HG02870 (cell line): Measurements from ENCODE around the gene PPP2R5E.
"Not testable (repeated sequence)": the region's sequence is repeated elsewhere in the genome, so short reads cannot be mapped to it uniquely, and the experiment has no call there.

ENCODE experiments used
- ATAC-seq: cut with Tn5 transposase; IDR thresholded peaks from one replicate; pipeline ENCODE4 v1.9.1; 2021; ENCODE audit warnings: mild to moderate bottlenecking, moderate library complexity; ENCODE audit not compliant: unreplicated experiment

The PPP2R5E gene

DNA sequence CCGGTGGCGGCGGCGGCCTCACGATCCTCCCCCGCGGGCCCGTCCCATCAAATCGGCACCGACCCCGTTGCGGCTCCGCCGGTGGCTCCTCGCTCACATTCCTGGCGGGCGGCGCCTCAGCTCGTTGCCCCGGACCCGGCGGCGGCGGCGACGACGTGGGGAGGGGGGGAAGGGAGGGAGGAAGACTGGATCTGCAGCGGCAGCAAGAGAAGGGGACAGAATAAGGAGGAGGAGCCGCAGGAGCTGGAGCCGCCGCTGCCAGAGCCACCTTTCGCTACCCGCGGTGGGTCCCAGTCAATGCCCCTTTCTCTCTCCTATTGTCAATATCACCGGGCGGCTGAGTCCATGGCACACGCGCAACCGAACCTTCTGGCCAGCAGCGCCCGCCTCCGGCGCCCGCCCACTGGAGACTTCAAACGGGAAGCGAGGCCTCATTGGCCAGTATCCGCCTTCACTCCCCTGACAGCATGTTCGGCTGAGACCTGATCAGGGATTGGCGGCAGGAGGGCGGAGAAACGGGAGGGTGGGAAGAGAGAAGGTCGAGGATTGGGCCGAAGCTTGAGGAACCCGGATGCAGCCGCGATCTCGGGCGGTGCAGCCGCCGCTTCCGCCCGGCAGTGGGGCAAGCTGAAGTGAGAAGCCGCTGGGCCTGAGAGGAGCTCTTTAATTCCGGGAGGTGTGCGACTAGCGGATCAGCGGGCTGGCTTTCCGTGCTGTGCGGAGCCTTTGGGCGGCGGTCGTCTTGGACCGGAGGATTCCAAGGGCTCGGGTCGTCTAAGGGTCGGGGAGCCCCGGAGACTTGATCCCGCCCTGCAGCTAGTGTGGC, at the start of gene PPP2R5E:
PPP2R5E (minus strand) TSS at position 378 of the 826 bp plus-strand sequence. CDS start 3,692 bp downstream, outside the sequence.
- peak; percentile 97 for ATAC-seq

DNA sequence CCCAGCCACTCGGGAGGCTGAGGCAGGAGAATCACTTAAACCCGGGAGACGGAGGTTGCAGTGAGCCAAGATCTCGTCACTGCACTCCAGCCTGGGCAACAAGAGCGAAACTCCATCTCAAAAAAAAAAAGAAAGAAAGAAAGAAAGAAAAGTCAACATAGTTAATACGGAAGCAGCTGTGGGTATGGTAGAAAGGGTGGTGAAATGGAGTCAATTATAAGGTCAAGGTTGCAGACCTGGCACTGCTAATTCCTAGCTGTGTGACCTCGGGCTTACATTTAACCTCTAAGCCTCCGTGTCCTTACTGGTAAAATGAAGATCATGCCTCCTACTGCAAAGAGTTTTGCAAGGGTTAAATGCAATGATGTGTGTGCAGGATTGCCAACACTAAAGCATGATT, 39.9 kb upstream of the PPP2R5E start:
- not testable (repeated sequence) for ATAC-seq

DNA sequence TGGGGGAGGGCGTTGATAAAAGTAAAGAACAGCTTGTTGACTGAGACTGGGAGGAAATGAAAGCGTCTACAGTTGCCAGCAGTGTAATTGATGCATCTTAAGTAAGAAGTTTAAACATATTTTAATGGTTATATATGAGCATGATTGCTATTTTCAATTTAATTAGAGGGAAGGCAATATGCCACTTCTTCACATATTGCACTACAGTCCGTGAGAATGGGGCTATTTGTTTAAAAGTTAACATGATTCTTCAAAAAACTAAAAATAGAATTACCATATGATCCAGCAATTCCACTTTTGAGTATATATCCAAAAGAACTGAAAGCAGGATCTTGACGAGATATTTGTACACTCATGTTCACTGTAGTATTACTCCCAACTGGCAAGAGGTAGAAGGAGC, 38.3 kb upstream of the PPP2R5E start:
- ATAC-seq: no peak

DNA sequence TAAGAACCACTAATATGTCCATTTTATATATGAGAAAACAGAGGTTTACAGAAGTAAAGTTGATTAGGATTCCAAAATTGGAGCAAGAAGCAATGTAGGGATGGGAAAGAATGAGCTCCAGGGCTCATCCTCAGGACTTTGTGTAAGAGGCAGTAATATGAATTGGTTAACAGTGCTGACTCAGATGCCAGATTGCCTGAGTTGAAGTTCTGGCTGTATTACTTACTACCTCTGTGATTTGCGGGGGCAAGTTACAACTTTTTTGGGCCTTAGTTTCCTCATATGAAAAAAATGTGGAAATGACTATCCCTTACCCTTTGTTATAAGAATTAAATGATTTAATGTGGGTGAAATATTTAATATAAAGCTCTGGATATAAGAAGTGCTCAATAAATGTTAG, 35.1 kb upstream of the PPP2R5E start:
- ATAC-seq: no peak

DNA sequence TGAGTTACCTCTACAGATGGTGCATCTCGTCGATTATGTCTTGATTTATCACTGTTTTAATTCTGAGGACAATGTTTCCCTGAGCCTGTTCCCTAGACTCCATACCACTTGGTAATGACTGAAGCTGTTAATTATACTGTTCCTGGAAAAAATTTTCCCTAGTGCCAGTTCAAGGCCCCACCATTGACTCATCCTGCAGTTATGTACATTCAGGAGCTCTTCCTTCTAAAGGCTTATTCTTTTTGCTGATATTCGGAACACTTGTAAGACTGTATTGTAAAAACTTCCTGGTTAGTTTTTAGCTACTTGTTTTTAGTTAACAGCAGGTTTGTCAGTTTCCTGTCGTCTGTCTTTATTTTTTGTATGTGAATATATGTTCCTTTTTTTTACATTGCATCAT, 30.4 kb upstream of the PPP2R5E start:
- ATAC-seq: no peak

DNA sequence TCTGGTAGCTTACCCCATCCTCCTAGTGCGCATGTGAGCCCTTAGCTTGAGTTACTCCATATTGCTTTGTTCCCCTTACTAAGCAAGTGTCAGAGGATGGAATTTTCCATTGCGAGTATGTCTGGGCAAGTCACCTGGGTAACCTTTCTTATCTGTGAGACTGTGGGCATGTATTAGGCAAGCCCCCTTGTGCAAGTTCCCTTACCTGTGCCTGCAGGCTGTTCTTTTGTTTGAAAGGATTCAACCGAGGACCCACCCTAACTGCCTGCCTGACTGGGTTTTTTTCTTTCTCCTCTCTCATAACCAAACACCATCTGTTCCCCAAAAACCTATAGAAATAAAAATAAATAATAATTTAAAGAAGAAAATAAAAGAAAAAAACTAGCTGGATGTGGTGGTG, 22.3 kb upstream of the PPP2R5E start:
- ATAC-seq: no peak

DNA sequence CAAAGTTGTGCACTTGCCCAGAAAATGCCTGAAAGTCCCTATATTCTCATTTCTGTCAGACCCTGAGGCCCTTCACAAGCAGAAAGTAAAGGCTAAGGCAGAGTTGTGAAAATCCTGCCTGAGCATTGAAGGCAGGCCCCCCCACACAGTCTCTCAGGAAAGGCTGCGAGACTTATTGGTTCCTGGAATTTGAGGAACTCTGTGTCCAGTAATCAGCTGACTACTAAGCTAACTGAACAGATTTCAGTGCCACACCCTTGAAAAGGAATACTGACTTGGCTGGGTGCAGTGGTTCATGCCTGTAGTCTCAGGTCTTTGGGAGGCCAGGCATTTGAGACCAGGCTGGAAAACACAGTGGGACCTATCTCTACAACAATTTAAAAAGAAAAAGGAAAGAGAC, 21.1 kb upstream of the PPP2R5E start:
- ATAC-seq: no peak

DNA sequence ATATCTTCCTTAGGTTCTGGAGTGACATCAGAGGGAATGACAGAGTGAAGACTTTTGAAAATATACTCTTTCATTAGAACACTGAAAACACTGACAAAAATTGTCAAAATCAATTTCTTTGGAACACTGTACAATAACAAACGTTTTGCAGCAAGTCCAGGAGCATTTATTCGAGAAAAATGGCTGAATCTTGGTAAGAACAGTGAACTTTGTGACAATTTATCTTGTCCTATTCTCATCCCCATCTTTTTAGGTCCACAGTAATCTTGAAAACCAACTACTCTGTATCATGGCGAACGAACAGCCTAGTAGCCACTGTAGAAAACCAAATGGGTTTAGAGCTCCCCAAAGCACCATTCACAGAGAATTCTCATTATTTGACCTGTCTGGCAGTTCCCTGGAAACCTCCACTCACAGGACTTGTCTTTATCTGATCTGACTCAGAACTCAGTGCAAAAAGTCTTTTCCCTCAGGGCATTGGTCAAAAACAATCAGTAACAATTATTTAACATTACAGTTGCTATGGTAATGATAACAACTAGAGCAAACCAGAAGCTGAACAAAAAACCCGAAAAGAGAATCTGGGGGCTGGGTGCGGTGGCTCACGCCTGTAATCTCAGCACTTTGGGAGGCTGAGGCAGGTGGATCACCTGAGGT, 20.3 kb upstream of the PPP2R5E start:
- ATAC-seq: no peak

DNA sequence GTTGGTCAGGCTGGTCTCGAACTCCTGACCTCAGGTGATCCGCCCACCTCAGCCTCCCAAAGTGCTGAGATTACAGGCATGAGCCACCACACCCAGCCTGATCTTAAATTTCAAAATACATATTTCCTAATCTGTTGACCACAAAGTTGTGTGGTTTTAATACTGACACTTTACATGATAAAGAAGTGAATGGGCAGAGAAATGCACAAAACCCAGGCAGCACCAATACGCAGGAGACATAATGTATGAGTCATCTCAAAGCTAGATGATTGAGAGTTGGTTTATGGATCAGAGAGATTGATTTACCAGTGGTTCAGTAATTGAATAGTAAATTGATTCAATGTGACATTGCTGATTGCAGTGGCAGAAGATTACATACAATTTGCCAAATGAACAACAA, 19.2 kb upstream of the PPP2R5E start:
- no peak for ATAC-seq

DNA sequence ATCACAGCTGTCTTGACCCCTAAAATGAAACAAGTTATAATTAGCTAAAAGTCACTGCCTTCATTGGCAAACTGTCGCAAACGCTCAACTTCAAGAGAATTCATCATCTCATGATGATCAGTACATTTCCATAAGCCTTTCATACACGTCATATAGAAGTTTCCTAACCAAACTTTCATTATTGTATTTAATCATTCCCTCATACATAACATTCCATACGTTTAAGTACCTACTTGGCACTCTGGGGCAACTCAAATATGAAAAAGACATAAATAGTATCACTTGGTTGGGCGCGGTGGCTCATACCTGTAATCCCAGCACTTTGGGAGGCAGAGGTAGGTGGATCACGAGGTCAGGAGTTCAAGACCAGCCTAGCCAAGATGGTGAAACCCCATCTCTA, 12.4 kb upstream of the PPP2R5E start:
- no peak for ATAC-seq

DNA sequence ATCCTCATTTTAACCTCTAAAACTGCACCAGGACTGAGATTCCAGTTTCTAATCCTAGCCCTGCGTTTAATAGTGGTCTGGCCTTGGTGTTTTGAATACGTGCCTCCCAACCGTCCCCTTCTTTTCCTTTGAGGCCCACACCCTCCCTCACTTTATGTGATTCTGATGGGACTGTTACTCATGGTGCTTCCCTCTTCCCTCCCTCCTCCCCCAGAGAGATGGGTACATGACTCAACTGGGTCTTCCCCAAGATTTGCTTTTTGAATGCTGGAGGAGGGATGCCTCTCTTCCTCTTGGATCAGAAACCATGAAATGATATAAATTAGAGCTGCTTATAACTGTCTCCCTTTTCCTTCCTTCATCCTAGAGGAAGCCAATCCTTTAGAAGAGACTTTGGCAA, 8.2 kb upstream of the PPP2R5E start:
- ATAC-seq: no peak

DNA sequence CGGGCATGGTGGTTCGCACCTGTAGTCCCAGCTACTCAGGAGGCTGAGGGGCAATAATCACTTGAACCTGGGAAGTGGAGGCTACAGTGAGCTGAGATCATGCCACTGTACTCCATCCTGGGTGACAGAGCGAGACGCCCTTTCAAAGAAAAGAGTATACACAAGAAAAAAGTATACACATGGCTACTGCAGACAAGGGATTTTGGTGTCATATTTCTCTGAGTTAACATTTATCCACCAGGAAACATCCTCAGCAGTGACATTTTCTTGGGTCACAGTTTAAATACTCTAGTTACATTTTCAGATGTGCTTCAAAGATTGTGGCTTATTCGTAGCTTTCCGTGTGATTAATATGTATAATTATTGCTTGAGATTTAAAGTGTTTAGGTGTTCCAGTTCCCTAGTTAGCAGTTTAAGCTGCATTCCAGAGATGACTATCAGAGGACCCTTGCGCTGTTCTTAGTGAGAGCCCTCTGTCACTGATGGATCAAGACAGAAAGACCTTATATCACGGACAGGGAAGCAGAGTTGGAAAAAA, 4.7 kb upstream of the PPP2R5E start:
- no peak for ATAC-seq

DNA sequence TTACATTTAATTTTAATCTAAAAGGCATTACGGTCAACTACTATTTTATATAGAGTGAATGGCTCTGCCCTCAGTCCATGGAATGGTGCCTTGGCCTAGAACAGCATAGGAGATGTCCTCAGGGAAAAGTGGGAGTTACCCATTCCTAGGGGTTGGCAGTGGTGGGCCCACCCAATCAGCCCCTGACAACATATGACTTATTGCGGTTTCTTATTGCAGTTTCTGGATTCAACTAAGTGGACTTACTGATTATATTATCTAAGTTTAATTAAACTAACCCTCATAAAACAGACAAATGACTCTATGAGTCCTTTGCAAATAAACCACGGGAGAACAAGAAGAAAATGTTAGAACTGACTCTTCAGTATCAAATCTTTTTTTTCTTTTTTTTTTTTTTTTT, 2.3 kb upstream of the PPP2R5E start:
- no peak for ATAC-seq

DNA sequence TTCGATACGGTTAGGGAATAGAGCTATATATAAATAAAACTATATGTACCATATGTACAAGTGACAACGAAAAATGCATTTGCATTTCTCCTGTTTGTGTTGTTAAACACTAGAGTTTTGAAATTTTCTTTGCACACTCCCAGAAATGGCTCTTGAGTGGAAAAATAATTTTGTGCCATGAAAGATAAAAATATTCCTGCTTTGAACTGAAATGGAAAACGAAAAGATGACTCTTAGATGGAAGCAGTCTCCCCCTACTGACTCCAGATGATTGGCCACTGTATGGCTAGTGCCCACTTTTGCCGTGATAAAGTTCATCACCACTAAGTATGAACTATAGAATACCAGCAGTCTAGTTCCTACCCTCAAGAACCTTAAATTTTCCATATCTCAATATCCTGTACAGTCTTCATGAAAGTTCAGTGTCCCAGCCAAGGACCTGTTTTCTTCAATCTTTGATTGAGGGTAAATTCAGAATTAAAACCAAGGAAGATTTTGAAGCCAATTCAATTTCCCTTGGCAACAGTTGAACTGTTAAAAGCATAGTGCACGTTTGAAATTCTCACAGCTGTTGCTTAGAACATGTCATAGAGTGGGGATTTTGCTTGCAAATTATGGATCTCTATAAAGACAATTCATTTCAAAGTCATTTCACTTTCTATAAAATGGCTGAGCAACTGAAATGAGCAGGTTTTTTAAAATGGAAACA, 1.6 kb upstream of the PPP2R5E start:
- no peak for ATAC-seq

DNA sequence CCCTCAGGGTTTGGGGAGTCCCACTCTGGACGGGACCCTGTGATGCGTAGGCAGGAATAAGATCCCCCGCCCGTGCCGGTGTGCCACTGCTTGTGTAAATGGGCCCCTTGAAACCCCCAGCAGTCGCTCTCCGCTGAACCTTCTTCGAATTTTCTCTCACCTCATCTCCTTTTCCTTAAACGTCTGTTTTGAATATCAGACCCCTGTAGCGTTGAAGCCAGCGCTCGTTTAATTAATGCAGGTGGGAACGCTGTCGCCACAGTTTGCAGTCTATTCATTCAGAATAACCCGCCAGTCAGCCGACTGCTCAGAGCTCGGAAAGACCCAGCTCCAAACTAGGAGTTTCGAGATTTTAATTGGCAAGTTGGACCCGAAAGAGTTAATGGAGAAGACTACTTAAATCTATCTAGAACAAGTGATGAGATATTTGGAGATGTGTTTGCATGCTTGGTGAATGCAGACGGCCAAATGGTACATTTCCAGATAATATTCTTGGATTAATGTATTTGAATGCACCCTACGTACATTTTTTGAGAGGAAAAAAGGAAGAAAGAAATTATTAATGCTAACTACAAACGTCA, 739 bp upstream of the PPP2R5E start:
- peak; percentile 26 for ATAC-seq

DNA sequence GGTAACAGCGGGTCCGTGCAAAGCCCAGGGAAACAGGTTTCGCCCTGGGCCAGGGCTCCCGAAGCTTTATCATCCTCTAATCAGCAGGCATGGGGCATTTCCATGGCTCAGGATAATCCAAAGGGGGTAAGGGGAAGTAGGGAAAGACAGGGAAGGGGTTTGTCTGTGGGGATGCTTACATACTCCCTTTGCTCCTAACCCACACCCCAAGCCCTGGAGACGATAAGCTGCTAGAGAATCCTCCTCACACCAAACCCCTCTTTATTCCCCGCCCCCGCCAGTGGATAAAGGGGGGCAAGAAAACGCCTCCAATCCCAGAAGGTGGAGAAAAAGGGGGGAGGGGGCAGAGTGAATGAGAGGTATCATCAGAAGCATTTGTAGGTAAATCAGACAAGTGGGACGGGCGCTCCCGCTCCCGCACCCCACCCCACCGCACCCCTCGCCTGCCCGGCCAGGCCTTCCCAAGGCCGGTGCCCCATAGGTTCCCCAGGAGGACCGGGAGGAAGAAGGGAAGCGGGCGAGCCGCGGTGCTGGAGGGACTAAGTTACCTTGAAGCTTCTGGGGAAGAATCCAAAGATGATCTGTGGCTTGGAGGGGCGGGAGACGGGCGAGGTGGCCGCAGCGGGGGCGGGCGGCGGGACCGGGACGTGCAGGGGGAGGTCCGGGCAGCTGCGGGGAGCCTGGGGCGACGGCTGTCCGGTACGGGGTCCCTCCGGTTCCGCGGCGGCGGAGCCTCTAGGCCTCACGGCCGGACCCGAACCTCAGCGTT, 762 bp downstream of the PPP2R5E start:
- peak; percentile 3 for ATAC-seq

DNA sequence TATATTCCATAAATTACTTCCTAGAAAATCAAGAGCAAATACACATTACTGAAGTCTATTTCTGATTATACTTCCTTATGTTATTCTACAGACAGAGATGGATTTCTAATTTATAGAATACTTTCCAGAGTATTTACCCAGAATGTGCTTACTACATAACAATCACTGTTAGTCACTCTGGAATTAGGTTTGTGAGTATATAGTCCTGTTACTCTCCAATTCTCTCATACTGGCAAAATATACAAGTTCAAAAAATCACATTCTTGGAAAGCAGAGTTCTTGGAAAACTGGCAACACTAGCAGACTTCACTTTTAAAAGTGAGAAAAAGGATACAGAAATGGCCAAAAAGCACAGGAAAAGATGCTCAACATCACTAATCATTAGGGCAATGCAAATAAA, 7.3 kb downstream of the PPP2R5E start:
- ATAC-seq: no peak

DNA sequence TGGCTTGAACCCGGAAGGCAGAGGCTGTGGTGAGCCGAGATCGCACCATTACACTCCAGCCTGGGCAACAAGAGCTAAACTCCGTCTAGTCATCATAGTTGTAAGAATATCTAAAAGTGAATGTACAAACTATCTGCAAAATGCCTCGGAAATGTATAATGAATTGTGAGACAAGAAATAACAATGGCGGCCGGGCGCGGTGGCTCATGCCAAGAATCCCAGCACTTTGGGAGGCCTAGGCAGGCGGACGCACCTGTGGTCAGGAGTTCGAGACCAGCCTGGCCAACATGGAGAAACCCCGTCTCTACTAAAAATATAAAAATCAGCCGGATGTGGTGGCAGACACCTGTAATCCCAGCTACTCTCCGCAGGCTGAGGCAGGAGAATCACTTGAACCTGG, 9.7 kb downstream of the PPP2R5E start:
- no peak for ATAC-seq

DNA sequence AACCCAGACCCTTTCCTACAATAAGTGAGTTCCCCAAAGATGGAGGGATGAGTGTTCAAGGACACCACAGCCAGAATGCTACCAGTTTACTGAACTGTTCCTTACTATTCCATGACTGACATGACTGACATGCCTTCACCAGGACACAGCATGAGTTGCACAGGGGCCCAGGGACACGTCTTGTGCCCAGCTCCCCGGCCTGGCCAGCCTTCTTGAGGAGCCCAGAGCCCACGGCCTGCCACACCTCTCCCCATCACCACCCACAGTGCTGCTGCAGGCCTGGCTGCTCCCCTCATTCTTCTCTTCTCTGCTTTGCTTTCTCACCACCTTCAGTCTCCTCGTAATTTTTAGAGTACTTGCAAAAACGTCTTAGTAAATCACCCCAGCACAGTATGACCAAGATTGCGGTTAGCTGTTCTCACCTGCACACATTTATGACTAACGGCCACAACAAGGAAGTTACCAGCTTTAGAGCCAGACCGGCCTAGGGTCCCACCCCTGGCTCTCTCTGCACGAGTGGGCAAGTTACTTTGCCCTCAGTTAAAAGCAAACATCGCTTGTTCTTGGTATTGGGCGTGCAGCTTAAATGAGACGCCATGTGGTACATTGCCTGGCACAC, 18.5 kb downstream of the PPP2R5E start:
- no peak for ATAC-seq
